Ovary (tissue), 3 donors: ENCODE measurements around the gene C1orf116.

Experiments used
- CTCF ChIP-seq, 3 donors: fragments of 450-650 bp in 2 of 3; fragments of 200-600 bp in 1 of 3; IDR thresholded peaks; one replicate each; pipeline versions ENCODE4 v1.5.1 to v1.8.0; 2016 to 2022; ENCODE audit warnings: antibody characterized with exemption in 3 of 3, mild to moderate bottlenecking in 1 of 3
- EP300 ChIP-seq: sonication (generic); formaldehyde crosslinking; IDR thresholded peaks from one replicate; pipeline ENCODE4 v1.6.1; 2017; ENCODE audit warnings: antibody characterized with exemption
- POLR2A ChIP-seq: fragments of 450-650 bp; IDR thresholded peaks from one replicate; pipeline ENCODE4 v1.6.1; 2017; ENCODE audit warnings: antibody characterized with exemption, mild to moderate bottlenecking, moderate library complexity
- donor health status: DM: no; HTN: no; CAD: no.

DNA sequence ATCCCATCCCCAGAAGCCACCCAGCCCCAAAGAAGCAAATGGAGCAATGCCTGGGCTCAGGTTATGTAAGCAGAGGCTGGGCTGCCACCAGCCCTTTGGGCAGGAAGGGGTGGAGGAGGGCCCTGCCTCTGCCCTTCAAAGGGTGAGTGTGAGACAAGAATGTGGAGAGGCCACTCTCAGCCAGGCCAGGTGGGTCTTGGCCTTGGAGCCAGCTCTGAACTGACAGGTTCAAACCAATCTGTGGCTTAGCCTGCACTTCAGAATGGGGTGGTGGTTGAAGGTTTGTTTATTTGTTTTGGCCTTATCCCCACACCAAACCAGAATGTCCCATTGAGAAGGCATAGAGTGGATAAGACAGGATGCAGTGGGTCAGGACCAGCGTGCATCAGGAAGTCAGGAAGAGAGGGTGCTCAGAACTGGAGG is 29.8 kb downstream of the C1orf116 start:
- no peak for TF ChIP-seq CTCF (IDR thresholded peaks at IDR 0.05)
- no peak for TF ChIP-seq EP300
- TF ChIP-seq POLR2A: no peak
